Activated CD8-positive, alpha-beta T cell treated with anti-CD3 and anti-CD28 coated beads for 36 hours (primary cell): ENCODE measurements around the gene CEMIP. TPM values are rescaled to one million over a fixed set of nuclear protein-coding genes. Genes with fewer than 3 reads are reported as not detected.

Source experiments
- ATAC-seq: fragments of 200-7000 bp; cut with Tn5 transposase; one replicate; pipeline ENCODE4 v1.10.0; 2021; ENCODE audit warnings: mild to moderate bottlenecking, moderate library complexity
- CTCF ChIA-PET: fragments of 350-600 bp; sonication (Branson Sonifier 250); formaldehyde crosslinking; loops from one replicate; lab custom pipeline; 2021; ENCODE audit warnings: antibody characterized with exemption; lab: Charles Lee
- POLR2A ChIA-PET: fragments of 350-600 bp; sonication (Branson Sonifier 250); formaldehyde crosslinking; loops from one replicate; lab custom pipeline; 2021; ENCODE audit warnings: antibody characterized with exemption; lab: Charles Lee
- DNase-seq: peaks from one replicate; pipeline ENCODE4 v3.0.0-alpha.2; 2020
- H3K27ac Mint-ChIP-seq: one replicate; pipeline ENCODE4 v1.8.0; 2021; ENCODE audit warnings: mild to moderate bottlenecking, mixed read lengths
- H3K27me3 Mint-ChIP-seq: one replicate; pipeline ENCODE4 v1.8.0; 2021; ENCODE audit warnings: mixed read lengths
- H3K36me3 Mint-ChIP-seq: one replicate; pipeline ENCODE4 v1.8.0; 2021; ENCODE audit warnings: low read depth, mixed read lengths
- H3K4me1 Mint-ChIP-seq: one replicate; pipeline ENCODE4 v1.8.0; 2021; ENCODE audit warnings: low read depth, mixed read lengths
- H3K4me3 Mint-ChIP-seq: one replicate; pipeline ENCODE4 v1.8.0; 2021; ENCODE audit warnings: mild to moderate bottlenecking, moderate library complexity, mixed read lengths
- H3K9me3 Mint-ChIP-seq: one replicate; pipeline ENCODE4 v1.8.0; 2021; ENCODE audit warnings: mixed read lengths
- CTCF ChIP-seq: fragments of 200-600 bp; IDR thresholded peaks from one replicate; pipeline ENCODE4 v1.8.0; 2022; ENCODE audit warnings: antibody characterized with exemption, mild to moderate bottlenecking
- intact Hi-C: fragments of 100-400 bp; cut with micrococcal nuclease; formaldehyde crosslinking; loops from one replicate; pipeline ENCODE4 v1.10.0; 2022
- total RNA-seq, 2 experiments: library from RNA; stranded (reverse); gene quantifications; one replicate each; pipeline ENCODE4 v1.2.3, GENCODE V29; 2021

The CEMIP gene, protein sequence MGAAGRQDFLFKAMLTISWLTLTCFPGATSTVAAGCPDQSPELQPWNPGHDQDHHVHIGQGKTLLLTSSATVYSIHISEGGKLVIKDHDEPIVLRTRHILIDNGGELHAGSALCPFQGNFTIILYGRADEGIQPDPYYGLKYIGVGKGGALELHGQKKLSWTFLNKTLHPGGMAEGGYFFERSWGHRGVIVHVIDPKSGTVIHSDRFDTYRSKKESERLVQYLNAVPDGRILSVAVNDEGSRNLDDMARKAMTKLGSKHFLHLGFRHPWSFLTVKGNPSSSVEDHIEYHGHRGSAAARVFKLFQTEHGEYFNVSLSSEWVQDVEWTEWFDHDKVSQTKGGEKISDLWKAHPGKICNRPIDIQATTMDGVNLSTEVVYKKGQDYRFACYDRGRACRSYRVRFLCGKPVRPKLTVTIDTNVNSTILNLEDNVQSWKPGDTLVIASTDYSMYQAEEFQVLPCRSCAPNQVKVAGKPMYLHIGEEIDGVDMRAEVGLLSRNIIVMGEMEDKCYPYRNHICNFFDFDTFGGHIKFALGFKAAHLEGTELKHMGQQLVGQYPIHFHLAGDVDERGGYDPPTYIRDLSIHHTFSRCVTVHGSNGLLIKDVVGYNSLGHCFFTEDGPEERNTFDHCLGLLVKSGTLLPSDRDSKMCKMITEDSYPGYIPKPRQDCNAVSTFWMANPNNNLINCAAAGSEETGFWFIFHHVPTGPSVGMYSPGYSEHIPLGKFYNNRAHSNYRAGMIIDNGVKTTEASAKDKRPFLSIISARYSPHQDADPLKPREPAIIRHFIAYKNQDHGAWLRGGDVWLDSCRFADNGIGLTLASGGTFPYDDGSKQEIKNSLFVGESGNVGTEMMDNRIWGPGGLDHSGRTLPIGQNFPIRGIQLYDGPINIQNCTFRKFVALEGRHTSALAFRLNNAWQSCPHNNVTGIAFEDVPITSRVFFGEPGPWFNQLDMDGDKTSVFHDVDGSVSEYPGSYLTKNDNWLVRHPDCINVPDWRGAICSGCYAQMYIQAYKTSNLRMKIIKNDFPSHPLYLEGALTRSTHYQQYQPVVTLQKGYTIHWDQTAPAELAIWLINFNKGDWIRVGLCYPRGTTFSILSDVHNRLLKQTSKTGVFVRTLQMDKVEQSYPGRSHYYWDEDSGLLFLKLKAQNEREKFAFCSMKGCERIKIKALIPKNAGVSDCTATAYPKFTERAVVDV (N-terminal part only)
- total RNA-seq, result not detected

DNA sequence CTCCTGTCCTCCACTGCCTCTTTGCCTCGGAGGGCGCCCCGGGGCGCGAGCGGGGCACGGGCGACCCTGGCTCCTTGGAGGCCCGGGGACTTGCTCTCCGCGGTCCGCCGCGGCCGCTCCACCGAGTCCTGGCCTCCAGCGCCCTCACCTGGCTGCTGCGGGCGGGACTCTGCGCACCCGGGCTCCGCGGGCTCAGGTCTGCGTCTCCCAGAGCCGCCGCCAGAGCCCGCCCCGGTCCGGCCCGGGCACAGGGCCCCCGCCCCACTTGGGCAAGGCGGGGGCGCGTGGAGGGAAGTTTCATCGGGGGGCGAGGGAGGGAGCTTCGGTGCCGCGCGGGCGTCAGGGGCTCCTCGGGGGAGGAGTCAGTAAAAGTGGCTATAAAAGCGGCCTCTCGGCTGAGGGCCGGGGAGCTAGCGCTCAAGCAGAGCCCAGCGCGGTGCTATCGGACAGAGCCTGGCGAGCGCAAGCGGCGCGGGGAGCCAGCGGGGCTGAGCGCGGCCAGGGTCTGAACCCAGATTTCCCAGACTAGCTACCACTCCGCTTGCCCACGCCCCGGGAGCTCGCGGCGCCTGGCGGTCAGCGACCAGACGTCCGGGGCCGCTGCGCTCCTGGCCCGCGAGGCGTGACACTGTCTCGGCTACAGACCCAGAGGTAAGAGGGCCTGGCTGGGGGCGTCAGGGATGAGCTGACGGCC, at the start of gene CEMIP:
Gene CEMIP (plus strand): TSS at position 407 of the 694 bp plus-strand sequence. CDS start 94,510 bp downstream, outside the sequence.
- H3K9me3 Mint-ChIP-seq, result no peaks in the 10 kb centered on the region
- H3K4me3 Mint-ChIP-seq, result no peak within 1 kb of the TSS
- ATAC-seq (peak; percentile 91), DNase-seq (peak; percentile 75)
- CTCF ChIA-PET, result interaction anchor here (0.6 to 7.1 kb wide), 28 partner anchors 10 to 372 kb away, joined by 3 to 104 read pairs (median 4); partner anchors contain the start of gene ABHD17C
- H3K36me3 Mint-ChIP-seq, result no peaks in the 10 kb centered on the region
- POLR2A ChIA-PET, result interaction anchor here (1.3 kb wide), 1 partner anchor 25 kb away, joined by 5 read pairs; no protein-coding TSS in a partner anchor
- peaks cover 48% of the 10 kb centered on the region for H3K27me3 Mint-ChIP-seq
- peaks cover 10% of the 10 kb centered on the region for H3K4me1 Mint-ChIP-seq
- no peak within 1 kb of the TSS for H3K27ac Mint-ChIP-seq
- intact Hi-C loops, result loop anchor here (5.0 kb wide), 2 partner anchors 193 to 217 kb away; no protein-coding TSS in a partner anchor
- TF ChIP-seq CTCF, result peak; percentile 76

- Mint-ChIP-seq H3K9me3 (peaks cover 2% of the 10 kb centered on the region), H3K4me1 (no peaks in the 10 kb centered on the region), H3K27me3 (no peaks in the 10 kb centered on the region), H3K36me3 (peaks cover 4% of the 10 kb centered on the region), H3K4me3 (no peak overlapping the region), H3K27ac (no peak overlapping the region)
- DNase-seq, result no peak
- intact Hi-C loops, result no loop called here
- ChIA-PET POLR2A (no interaction called here), CTCF (no interaction called here)
- no peak for ATAC-seq
- TF ChIP-seq CTCF, result no peak
Measured at GRCh38 chr15:80730387-80730786, 48.8 kb upstream of the CEMIP start.

- DNase-seq (no peak), ATAC-seq (no peak)
- intact Hi-C loops, result no loop called here
- Mint-ChIP-seq H3K27me3 (no peaks in the 10 kb centered on the region), H3K27ac (no peak overlapping the region), H3K4me3 (no peak overlapping the region), H3K36me3 (peaks cover 4% of the 10 kb centered on the region), H3K9me3 (peaks cover 2% of the 10 kb centered on the region), H3K4me1 (no peaks in the 10 kb centered on the region)
- no peak for TF ChIP-seq CTCF
- ChIA-PET CTCF (no interaction called here), POLR2A (no interaction called here)
Measured at GRCh38 chr15:80730926-80731325, 48.2 kb upstream of the CEMIP start.

GRCh38 chr15:80732167-80732566, 47.0 kb upstream of the CEMIP start:
- Mint-ChIP-seq H3K9me3 (no peaks in the 10 kb centered on the region), H3K4me1 (no peaks in the 10 kb centered on the region), H3K4me3 (no peak overlapping the region), H3K27ac (no peak overlapping the region), H3K27me3 (no peaks in the 10 kb centered on the region), H3K36me3 (no peaks in the 10 kb centered on the region)
- intact Hi-C loops, result no loop called here
- CTCF ChIA-PET, result no interaction called here
- TF ChIP-seq CTCF, result no peak
- DNase-seq, result no peak
- no peak for ATAC-seq
- POLR2A ChIA-PET, result no interaction called here
